ENCODE results near the gene CUBN. TPM values are rescaled to one million over a fixed set of nuclear protein-coding genes. Genes with fewer than 3 reads are reported as not detected.

Gene CUBN
- total RNA-seq, 1 experiment from 2014 or later: 1.3 TPM

GRCh38 chr10:16819436-16819835 lies 310.2 kb downstream of the CUBN start:
- no peak for ATAC-seq
- POLR2A ChIA-PET: no interaction called here
- TF ChIP-seq TCF7L2 (IDR thresholded peaks at IDR 0.05; ENCODE audit: low read depth, low read length) (no peak), CTCF (IDR thresholded peaks at IDR 0.05) (no peak), POLR2AphosphoS5 (IDR thresholded peaks at IDR 0.05; ENCODE audit: low read depth, low read length) (no peak), SIN3A (IDR thresholded peaks at IDR 0.05; ENCODE audit: borderline replicate concordance, insufficient read depth, low read depth, low read length) (no peak)
- TF ChIP-seq, protein P1, sequence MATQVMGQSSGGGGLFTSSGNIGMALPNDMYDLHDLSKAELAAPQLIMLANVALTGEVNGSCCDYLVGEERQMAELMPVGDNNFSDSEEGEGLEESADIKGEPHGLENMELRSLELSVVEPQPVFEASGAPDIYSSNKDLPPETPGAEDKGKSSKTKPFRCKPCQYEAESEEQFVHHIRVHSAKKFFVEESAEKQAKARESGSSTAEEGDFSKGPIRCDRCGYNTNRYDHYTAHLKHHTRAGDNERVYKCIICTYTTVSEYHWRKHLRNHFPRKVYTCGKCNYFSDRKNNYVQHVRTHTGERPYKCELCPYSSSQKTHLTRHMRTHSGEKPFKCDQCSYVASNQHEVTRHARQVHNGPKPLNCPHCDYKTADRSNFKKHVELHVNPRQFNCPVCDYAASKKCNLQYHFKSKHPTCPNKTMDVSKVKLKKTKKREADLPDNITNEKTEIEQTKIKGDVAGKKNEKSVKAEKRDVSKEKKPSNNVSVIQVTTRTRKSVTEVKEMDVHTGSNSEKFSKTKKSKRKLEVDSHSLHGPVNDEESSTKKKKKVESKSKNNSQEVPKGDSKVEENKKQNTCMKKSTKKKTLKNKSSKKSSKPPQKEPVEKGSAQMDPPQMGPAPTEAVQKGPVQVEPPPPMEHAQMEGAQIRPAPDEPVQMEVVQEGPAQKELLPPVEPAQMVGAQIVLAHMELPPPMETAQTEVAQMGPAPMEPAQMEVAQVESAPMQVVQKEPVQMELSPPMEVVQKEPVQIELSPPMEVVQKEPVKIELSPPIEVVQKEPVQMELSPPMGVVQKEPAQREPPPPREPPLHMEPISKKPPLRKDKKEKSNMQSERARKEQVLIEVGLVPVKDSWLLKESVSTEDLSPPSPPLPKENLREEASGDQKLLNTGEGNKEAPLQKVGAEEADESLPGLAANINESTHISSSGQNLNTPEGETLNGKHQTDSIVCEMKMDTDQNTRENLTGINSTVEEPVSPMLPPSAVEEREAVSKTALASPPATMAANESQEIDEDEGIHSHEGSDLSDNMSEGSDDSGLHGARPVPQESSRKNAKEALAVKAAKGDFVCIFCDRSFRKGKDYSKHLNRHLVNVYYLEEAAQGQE (IDR thresholded peaks at IDR 0.05; ENCODE audit: insufficient read depth in 1 of 2, low read depth in 2 of 2, low read length in 1 of 2): no peak
- Histone ChIP-seq H3K27ac (ENCODE audit: low read length) (no peak overlapping the region), H3K4me3 (ENCODE audit: low read depth in 2 of 2, low read length in 2 of 2) (no peak overlapping the region), H3K36me3 (ENCODE audit: control insufficient read depth, insufficient read depth, low read length) (no peaks in the 10 kb centered on the region), H3K27me3 (ENCODE audit: control insufficient read depth, insufficient read depth, low read length) (no peaks in the 10 kb centered on the region), H3K4me1 (ENCODE audit: control insufficient read depth, insufficient read depth, low read length) (peaks cover 10% of the 10 kb centered on the region; the same call in 1 of the 2 replicates), H3K9me3 (ENCODE audit: control insufficient read depth, insufficient read depth, low read depth, low read length) (peaks cover 5% of the 10 kb centered on the region; the same call in 1 of the 2 replicates)
- in situ Hi-C loops (cut with HindIII; ENCODE audit: low pct_unique_long_range_greater_than_20kb, low sequenced_read_pairs) (no loop called here), intact Hi-C loops (cut with micrococcal nuclease; ENCODE audit: unreplicated experiment) (no loop called here)
- DNase-seq (ENCODE audit: low read depth, low spot score): no peak
- no TSS peak for BruUV-seq (replicated peaks)
- CTCF ChIA-PET: no interaction called here

DNA sequence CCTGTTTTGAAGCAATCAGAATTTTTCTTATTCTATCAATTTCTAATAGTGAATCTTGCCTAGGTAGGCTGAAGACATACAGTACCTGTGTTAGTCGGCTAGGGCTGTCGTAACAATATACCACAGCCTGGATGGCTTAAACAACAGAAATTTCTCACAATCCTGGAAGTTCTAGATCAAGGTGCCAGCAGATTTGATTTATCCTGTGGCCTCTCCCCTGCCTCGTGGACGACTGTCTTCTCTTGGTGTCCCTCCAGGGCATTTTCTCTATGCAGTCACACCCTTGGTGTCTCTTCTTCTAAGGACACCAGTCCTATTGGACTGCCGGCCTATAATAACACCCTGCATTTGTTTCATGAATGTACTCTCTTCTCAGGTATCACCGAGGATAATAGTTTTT lies 310.6 kb downstream of the CUBN start:
- Histone ChIP-seq H3K4me1 (ENCODE audit: control insufficient read depth, insufficient read depth, low read length) (peaks cover 10% of the 10 kb centered on the region; the same call in 1 of the 2 replicates), H3K9me3 (ENCODE audit: control insufficient read depth, insufficient read depth, low read depth, low read length) (peaks cover 5% of the 10 kb centered on the region; the same call in 1 of the 2 replicates), H3K4me3 (ENCODE audit: low read depth in 2 of 2, low read length in 2 of 2) (no peak overlapping the region), H3K36me3 (ENCODE audit: control insufficient read depth, insufficient read depth, low read length) (no peaks in the 10 kb centered on the region), H3K27me3 (ENCODE audit: control insufficient read depth, insufficient read depth, low read length) (no peaks in the 10 kb centered on the region), H3K27ac (ENCODE audit: low read length) (no peak overlapping the region)
- no peak for TF ChIP-seq TCF7L2 (IDR thresholded peaks at IDR 0.05; ENCODE audit: low read depth, low read length)
- no peak for TF ChIP-seq CTCF (IDR thresholded peaks at IDR 0.05)
- TF ChIP-seq, protein P1 (IDR thresholded peaks at IDR 0.05; ENCODE audit: insufficient read depth in 1 of 2, low read depth in 2 of 2, low read length in 1 of 2): no peak
- no peak for TF ChIP-seq POLR2AphosphoS5 (IDR thresholded peaks at IDR 0.05; ENCODE audit: low read depth, low read length)
- TF ChIP-seq SIN3A (IDR thresholded peaks at IDR 0.05; ENCODE audit: borderline replicate concordance, insufficient read depth, low read depth, low read length): no peak
- ATAC-seq: no peak
- intact Hi-C loops (cut with micrococcal nuclease; ENCODE audit: unreplicated experiment) (no loop called here), in situ Hi-C loops (cut with HindIII; ENCODE audit: low pct_unique_long_range_greater_than_20kb, low sequenced_read_pairs) (no loop called here)
- ChIA-PET POLR2A (no interaction called here), CTCF (no interaction called here)
- no peak for DNase-seq (ENCODE audit: low read depth, low spot score)
- no TSS peak for BruUV-seq (replicated peaks)

All from Panc1 (cell line).